ENCODE measurements around the gene ANKRD30BL. TPM values are rescaled to one million over a fixed set of nuclear protein-coding genes. Genes with fewer than 3 reads are reported as not detected.
"Not testable (repeated sequence)": the region's sequence is repeated elsewhere in the genome, so short reads cannot be mapped to it uniquely, and the experiment has no call there.

The ANKRD30BL gene
- 1.7 TPM for total RNA-seq (ENCODE audit: insufficient read depth, low replicate concordance)

- not testable (repeated sequence) for DNase-seq (ENCODE audit: low spot score)
Measured at GRCh38 chr2:132161161-132162124, at the start of gene ANKRD30BL. TSS of gene ANKRD30BL (minus strand) at chr2:132161952. CDS start at chr2:132161705, 247 bp downstream.

- not testable (repeated sequence) for DNase-seq (ENCODE audit: low spot score)
Measured at GRCh38 chr2:132202866-132203265, 41.1 kb upstream of the ANKRD30BL start.

- not testable (repeated sequence) for DNase-seq (ENCODE audit: low spot score)
Measured at GRCh38 chr2:132192854-132193253, 31.1 kb upstream of the ANKRD30BL start.

GRCh38 chr2:132167100-132167499 lies 5.3 kb upstream of the ANKRD30BL start:
- not testable (repeated sequence) for DNase-seq (ENCODE audit: low spot score)

GRCh38 chr2:132162125-132162660 lies 441 bp upstream of the ANKRD30BL start:
- DNase-seq (ENCODE audit: low spot score): not testable (repeated sequence)

- DNase-seq (ENCODE audit: low spot score): peak; percentile 54
Measured at GRCh38 chr2:132146774-132147173, 15.0 kb downstream of the ANKRD30BL start.

Measured in umbilical cord (tissue), 2 donors.